ENCODE data around the gene TOB2.
"Not testable (repeated sequence)": the region's sequence is repeated elsewhere in the genome, so short reads cannot be mapped to it uniquely, and the experiment has no call there.

TOB2 gene

DNA sequence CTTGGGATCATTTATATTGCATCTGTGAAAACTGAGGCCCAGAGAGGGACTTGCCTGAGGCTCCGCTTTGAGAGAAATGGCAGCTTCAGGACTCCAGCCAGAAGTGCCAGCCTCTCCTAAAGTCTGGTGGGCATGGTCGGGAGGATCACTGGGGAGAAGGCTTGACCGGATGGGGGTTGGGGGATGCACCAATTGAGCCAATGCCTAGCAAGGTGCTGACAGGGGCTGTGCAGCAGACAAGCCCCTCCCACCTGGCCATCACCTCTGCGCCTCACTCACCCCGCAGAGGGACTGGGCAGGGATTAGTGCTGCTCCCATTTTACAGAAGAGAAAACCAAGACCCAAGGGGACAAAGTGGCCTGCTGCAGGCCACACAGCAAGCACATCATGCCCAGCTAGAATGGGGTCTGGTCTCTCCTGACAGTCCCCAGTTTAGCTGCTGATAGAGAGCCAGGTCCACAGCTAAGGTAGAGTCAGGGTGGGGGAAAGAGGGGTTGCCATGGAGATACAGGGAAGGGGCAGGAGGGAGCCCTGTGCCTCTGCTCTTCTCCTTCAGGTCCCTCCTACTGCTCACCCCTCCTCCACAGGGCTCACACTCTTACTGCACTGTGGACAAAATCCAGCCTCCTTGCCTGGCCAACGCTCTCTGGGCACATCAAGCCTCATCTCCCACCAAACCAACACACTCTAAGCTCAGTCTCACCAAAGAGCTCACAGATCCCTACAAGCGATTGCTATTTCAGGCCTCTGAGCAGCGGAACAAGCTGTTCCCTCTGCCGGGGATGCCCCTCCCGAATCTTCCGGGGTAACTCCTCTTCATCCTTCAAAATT, 35.4 kb downstream of the TOB2 start:
- TF ChIP-seq, protein P1, sequence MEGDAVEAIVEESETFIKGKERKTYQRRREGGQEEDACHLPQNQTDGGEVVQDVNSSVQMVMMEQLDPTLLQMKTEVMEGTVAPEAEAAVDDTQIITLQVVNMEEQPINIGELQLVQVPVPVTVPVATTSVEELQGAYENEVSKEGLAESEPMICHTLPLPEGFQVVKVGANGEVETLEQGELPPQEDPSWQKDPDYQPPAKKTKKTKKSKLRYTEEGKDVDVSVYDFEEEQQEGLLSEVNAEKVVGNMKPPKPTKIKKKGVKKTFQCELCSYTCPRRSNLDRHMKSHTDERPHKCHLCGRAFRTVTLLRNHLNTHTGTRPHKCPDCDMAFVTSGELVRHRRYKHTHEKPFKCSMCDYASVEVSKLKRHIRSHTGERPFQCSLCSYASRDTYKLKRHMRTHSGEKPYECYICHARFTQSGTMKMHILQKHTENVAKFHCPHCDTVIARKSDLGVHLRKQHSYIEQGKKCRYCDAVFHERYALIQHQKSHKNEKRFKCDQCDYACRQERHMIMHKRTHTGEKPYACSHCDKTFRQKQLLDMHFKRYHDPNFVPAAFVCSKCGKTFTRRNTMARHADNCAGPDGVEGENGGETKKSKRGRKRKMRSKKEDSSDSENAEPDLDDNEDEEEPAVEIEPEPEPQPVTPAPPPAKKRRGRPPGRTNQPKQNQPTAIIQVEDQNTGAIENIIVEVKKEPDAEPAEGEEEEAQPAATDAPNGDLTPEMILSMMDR (conservative IDR thresholded peaks at IDR 0.05): no peak
- peak overlapping the region; percentile 94; the same call in 1 of the 2 replicates for H3K27ac ChIP-seq

DNA sequence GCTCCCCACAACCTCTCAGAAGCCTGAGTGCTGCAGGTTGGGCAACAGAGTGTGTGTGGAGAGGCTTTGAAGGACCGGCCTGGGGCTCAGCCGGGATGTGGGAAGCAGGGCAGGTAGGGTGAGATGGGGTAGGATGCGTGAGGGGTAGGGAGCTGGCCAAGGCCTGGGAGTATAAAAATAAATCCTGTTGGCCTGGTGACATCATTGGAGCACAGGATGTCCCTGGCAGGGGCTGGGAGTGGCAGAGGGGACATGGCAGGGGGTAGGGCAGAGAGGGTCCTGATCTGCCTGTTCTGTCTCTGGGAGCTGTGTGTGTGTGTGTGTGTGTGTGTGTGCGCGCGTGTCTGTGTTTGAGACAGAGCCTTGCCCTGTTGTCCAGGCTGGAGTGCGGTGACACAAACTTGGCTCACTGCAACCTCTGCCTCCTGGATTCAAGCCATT, 36.3 kb downstream of the TOB2 start:
- TF ChIP-seq, protein P1 (conservative IDR thresholded peaks at IDR 0.05): no peak
- H3K27ac ChIP-seq: no peak overlapping the region

DNA sequence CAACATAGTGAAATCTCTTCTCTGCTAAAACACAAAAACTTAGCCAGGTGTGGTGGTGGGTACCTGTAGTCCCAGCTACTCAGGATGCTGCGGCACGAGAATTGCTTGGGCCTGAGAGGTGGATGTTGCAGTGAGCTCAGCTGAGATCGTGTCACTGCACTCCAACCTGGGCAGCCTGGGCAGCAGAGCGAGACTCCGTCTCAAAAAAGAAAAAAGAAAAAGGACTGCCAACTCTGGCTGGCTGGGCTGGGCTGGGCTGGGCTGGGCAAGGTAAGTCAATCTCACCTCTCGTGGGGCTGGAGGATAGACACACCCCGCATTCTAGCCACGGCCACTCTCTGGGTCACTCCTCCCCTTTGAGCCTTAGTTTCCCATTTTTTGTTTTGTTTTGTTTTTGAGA, 37.9 kb downstream of the TOB2 start:
- H3K27ac ChIP-seq: no peak overlapping the region
- TF ChIP-seq, protein P1 (conservative IDR thresholded peaks at IDR 0.05): no peak

DNA sequence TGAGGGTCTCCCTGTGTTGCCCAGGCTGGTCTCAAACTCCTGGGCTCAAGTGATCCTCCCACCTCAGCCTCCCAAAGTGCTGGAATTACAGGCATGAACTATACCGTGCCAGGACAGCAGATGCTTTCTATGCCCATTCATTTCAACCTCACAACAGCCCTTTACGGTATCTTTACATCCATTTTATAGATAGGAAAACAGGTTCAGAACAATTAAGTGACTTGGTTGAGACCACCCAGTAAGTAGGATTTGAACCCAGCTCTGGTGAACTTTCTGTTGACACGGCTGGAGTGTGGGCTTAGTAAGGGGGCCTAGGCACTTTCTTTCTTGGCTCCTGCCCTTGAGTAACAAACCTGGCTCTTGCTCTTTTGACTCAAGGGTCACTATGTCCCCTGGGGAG, 39.2 kb downstream of the TOB2 start:
- TF ChIP-seq, protein P1 (conservative IDR thresholded peaks at IDR 0.05): no peak
- H3K27ac ChIP-seq: no peak overlapping the region

DNA sequence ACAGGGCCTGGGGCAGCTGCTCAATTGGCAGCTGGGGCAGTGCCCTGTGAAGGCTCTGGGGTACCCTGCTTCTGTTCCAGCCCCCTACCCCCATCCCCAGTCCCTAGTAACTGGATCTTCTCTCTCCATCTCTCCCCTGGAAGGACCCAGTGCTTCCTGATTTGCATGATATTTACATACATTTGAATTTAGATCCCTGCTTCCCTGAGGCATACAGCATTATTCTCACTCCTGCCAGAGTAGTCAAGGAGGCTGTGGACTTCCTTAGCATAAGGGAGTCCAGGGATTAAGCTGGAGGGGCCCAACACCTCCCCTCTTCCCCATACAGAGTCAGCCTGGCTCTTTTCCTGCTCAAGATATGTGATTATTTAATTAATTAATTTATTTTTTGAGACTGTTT, 40.2 kb downstream of the TOB2 start:
- H3K27ac ChIP-seq: no peak overlapping the region
- TF ChIP-seq, protein P1 (conservative IDR thresholded peaks at IDR 0.05): no peak

DNA sequence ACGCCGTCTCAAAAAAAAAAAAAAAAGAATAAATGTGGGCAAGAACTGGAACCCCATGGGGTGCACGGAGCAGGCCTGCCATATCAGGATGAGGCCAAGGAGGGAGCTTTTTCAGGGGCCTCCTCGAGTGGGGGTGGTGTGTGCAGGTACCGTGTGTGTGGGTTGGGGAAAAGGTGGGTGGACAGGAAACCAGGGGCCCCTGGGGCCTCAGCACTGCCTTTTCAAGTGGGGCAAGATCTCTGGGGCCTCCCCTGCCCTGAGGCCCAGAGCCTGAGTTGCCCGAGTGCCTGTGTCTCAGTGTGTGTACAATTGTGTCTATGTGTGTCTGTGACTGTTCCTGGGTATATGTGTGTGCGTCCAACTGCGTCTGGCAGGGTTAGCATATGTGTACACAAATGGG, 41.0 kb downstream of the TOB2 start:
- H3K27ac ChIP-seq: no peak overlapping the region
- TF ChIP-seq, protein P1 (conservative IDR thresholded peaks at IDR 0.05): no peak

DNA sequence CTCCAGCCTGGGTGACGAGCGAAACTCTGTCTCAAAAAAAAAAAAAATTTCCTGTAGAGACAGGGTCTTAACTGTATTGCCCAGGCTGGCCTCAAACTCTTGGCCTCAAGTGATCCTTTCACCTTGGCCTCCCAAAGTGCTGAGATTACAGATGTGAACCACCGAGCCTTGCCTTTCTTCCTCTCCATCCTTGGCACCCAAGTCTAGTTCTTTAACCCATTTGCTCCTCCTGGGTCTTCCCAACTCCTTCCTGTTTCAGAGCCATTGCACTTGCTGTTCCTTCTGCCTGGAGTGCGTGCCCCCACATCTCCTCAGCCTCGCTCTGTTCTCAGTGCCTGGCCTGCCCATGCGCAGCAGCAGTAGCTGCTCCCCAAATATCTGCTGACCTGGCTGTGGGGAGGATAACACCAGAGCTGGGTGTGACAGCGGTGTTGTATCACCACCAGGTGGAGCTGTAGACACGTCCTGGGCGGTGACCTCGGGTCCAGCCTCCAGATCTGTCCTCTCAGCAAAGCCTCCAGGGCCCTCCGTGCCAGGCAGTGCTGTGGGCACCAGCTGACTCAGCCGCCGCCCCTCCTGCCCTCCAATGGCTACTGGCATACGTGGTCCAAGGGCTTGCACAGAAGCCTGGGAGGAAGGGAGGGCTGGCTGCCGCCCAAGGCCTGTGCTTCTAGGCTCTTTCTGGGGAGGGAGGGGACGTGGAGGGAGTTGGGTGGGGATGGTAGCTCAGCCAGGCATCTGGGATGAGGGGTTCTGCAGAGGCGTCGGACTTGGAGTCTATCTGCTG, 42.9 kb downstream of the TOB2 start:
- TF ChIP-seq, protein P1 (conservative IDR thresholded peaks at IDR 0.05): peak; percentile 95
- H3K27ac ChIP-seq: no peak overlapping the region

DNA sequence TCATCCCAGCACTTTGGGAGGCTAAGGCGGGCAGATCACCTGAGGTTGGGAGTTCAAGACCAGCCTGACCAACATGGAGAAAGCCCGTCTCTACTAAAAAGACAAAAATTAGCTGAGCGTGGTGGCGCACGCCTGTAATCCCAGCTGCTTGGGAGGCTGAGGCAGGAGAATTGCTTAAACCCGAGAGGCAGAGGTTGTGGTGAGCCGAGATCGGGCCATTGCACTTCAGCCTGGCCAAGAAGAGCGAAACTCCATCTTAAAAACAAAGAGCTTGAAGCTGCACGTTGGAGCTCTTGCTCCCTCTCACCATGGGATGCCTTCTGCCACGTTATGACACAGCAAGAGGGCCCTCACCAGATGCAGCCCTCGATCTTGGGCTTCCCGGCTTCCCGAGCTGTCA, 43.8 kb downstream of the TOB2 start:
- H3K27ac ChIP-seq: not testable (repeated sequence)
